Activated CD8-positive, alpha-beta memory T cell treated with anti-CD3 and anti-CD28 coated beads for 1 hour (primary cell): Measurements from ENCODE around the gene BPNT1.

Source experiments
- DNase-seq, 2 donors: peaks; one replicate each; pipeline ENCODE4 v3.0.0-alpha.2; 2020; ENCODE audit warnings: low read depth in 1 of 2; ENCODE audit errors: extremely low read depth in 1 of 2

BPNT1 gene

GRCh38 chr1:220012259-220012658 lies 77.3 kb downstream of the BPNT1 start:
- no peak for DNase-seq

GRCh38 chr1:220011620-220012019 lies 78.0 kb downstream of the BPNT1 start:
- no peak for DNase-seq
